Heart left ventricle (tissue), 16 donors: ENCODE results near the gene RAB12. TPM values are rescaled to one million over a fixed set of nuclear protein-coding genes. Genes with fewer than 3 reads are reported as not detected.
A peak's percentile ranks its signal among the peaks of the same experiment; 100 is the strongest.

Source experiments
- ATAC-seq, 4 donors: fragments of 200-7000 bp; cut with Tn5 transposase; one replicate each; pipeline ENCODE4 v1.9.1; 2020 to 2022; ENCODE audit warnings: moderate library complexity in 4 of 4, mild to moderate bottlenecking in 3 of 4, moderate number of reproducible peaks in 1 of 4
- DNase-seq, 5 donors: peaks; one replicate each; pipeline ENCODE4 v3.0.0-alpha.2; 2020
- H3K27ac ChIP-seq, 12 donors: fragments of 200-600 bp; sonication (generic) in 4 of 12; one replicate each; pipeline versions ENCODE4 v1.5.0 to v1.8.0; 2016 to 2022; ENCODE audit warnings: mild to moderate bottlenecking in 2 of 12
- H3K27me3 ChIP-seq, 9 donors: fragments of 200-600 bp; sonication (generic) in 2 of 9; one replicate each; pipeline versions ENCODE4 v1.5.1 to v1.8.0; 2016 to 2022; ENCODE audit warnings: mild to moderate bottlenecking in 3 of 9
- H3K36me3 ChIP-seq, 9 donors: fragments of 200-600 bp; sonication (generic) in 2 of 9; one replicate each; pipeline versions ENCODE4 v1.5.0 to v1.8.0; 2018 to 2022; ENCODE audit warnings: mild to moderate bottlenecking in 2 of 9
- H3K4me1 ChIP-seq, 12 donors: fragments of 200-600 bp; sonication (generic) in 4 of 12; one replicate each; pipeline versions ENCODE4 v1.5.0 to v1.8.0; 2016 to 2022; ENCODE audit warnings: mild to moderate bottlenecking in 3 of 12
- H3K4me3 ChIP-seq, 12 donors: fragments of 200-600 bp; sonication (generic) in 4 of 12; one replicate each; pipeline versions ENCODE4 v1.5.0 to v1.8.0; 2017 to 2022; ENCODE audit warnings: mild to moderate bottlenecking in 9 of 12, moderate library complexity in 4 of 12
- H3K9me3 ChIP-seq, 12 donors: fragments of 200-600 bp; sonication (generic) in 4 of 12; one replicate each; pipeline versions ENCODE4 v1.5.0 to v1.8.0; 2016 to 2022; ENCODE audit warnings: mild to moderate bottlenecking in 1 of 12
- CTCF ChIP-seq, 12 donors: fragments of 200-600 bp; sonication (generic) in 4 of 12; IDR thresholded peaks; one replicate each; pipeline versions ENCODE4 v1.5.0 to v1.8.0; 2018 to 2022; ENCODE audit warnings: antibody characterized with exemption in 12 of 12, mild to moderate bottlenecking in 5 of 12
- POLR2A ChIP-seq, 2 donors: fragments of 450-650 bp; IDR thresholded peaks; one replicate each; pipeline ENCODE4 v1.6.1; 2017; ENCODE audit warnings: antibody characterized with exemption in 2 of 2, mild to moderate bottlenecking in 2 of 2, moderate library complexity in 2 of 2
- WGBS, 4 donors: extraction: QIAGEN DNeasy Blood & Tissue Kit in 2 of 4; methylation state at CpG; one replicate each; pipeline versions ENCODE4 v1.1.5 to v1.1.7; 2013 to 2018; 5-methylcytosine and 5-hydroxymethylcytosine counted together
- intact Hi-C, 10 donors: fragments of 100-400 bp; cut with DNase I; formaldehyde crosslinking; loops; one replicate each; pipeline versions ENCODE4 v1.11.1 to v1.14.2; 2022
- polyA plus RNA-seq, 2 donors: library from polyadenylated mRNA; stranded (reverse); fragments of 200-250 nt; gene quantifications; one replicate each; pipeline ENCODE4 v1.2.3, GENCODE V29; 2013
- total RNA-seq, 9 donors: library from RNA; depleted of rRNA in 2 of 9; stranded (reverse); fragments of >200 nt in 2 of 9; fragmentation: NEBNext Ultra II Directional in 3 of 9; extraction: Animal tissue kit (Norgen Biotek cat#: 25700) in 3 of 9; gene quantifications; one replicate each; pipeline versions ENCODE4 v1.1.0 to v1.2.4, GENCODE V29; 2016 to 2023
- donor health status: ischemic (EF 13 %, LVEDD 7.1; RV severe dilation, severe dysfunction).
- donor health status: healthy with polysubstance abuse.
- donor health status: DM: no; HTN: yes; CAD: no.
- donor health status: DM: no; HTN: no; CAD: no.
- donor health status: ischemic (EF 25% LVEDD 6.9; RV normal size, moderate dysfunction).
- donor health status: ischemic (EF 25% LVEDD 5.7; RV mildly dilated, moderate dysfunction).
- donor health status: healthy.
- donor health status: DM: yes; HTN: yes; CAD: no.
- donor health status: ischemic (EF 35%, LVEDD 5.7; RV mildly dilated, moderate dysfunction).
- donor health status: nonischemic (EF 11% LVEDD 7.7; RV severe dilation, severe dysfunction).
- donor health status: DM: yes; HTN: yes; CAD: no.
- donor health status: PGD.
- donor health status: ischemic (EF 29% LVEDD 5.4; RV normal size, mild dysfunction).
- donor health status: nonischemic (EF 23%, LVEDD 6.1; RV moderate dilation, normal function).

Gene RAB12
- total and polyA plus RNA-seq, 11 donors: 51.5 to 123 (median 82.3) TPM

GRCh38 chr18:8586941-8587340, 22.3 kb upstream of the RAB12 start:
- Histone ChIP-seq H3K9me3 (peaks cover 0 to 14% (median 1%) of the 10 kb centered on the region in 12 donors), H3K36me3 (no peaks in the 10 kb centered on the region), H3K4me1 (no peaks in the 10 kb centered on the region), H3K27me3 (peaks cover 0 to 12% (median 0%) of the 10 kb centered on the region in 9 donors), H3K4me3 (no peak overlapping the region), H3K27ac (no peak overlapping the region)
- ATAC-seq (no peak), DNase-seq (no peak)
- intact Hi-C loops: loop anchor here in 1 of 10 donors (10.0 kb wide), 1 partner anchor 72 kb away; no protein-coding TSS in a partner anchor
- WGBS, 4 donors: 69 to 77% (median 73%) methylated on average over 4 of the region's 4 CpGs
- TF ChIP-seq CTCF (IDR thresholded peaks at IDR 0.05): no peak
- TF ChIP-seq POLR2A (IDR thresholded peaks at IDR 0.05): no peak

- Histone ChIP-seq H3K27me3 (no peaks in the 10 kb centered on the region), H3K4me1 (no peaks in the 10 kb centered on the region), H3K27ac (no peak overlapping the region), H3K9me3 (peaks cover 0 to 8% (median 0%) of the 10 kb centered on the region in 12 donors), H3K4me3 (no peak overlapping the region), H3K36me3 (no peaks in the 10 kb centered on the region)
- TF ChIP-seq POLR2A (IDR thresholded peaks at IDR 0.05) (no peak), CTCF (IDR thresholded peaks at IDR 0.05) (no peak)
- DNase-seq: no peak
- no peak for ATAC-seq
- intact Hi-C loops: no loop called here
- 85 to 91% (median 88%) methylated on average over 6 of the region's 6 CpGs for WGBS, 4 donors
These were observed 13.8 kb upstream of the RAB12 start for GRCh38 chr18:8595445-8595844.

DNA sequence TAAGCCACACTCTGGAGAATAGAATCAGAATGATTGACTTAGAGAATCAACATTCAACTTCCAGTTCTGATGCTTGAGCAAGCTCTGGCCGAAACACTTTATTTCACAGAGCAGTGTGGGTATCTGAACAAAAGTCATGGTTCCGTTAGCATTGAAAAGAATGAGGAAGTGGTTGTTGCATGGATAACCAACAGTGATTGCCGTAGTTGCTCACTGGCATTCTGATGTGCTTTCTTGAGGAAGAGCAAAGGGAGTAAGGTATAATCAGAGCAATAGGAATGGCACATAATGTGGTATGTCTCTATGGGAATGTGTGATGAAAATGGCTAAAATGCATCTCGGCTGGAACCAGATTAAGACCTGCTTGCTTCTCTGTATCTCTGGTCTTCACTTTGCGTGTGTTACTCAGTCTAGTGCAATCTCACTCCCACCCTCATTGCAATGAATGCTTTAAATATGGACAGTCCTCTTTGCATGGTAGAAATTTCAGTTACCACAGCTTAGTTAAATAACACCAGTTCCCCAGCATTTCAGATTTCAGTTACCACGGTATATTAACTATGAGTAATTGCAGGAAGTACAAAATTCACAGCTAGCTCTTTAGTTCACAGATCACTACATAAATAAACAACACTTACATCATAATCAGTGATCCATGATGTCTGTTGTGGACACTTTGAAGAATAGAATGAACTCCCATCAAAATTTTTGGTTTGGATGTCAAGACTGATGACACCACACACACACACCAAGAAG, 7.8 kb upstream of the RAB12 start:
- ATAC-seq: no peak
- H3K27me3 ChIP-seq: no peaks in the 10 kb centered on the region
- no peak for DNase-seq
- intact Hi-C loops: loop anchor here in 1 of 10 donors (10.0 kb wide), 1 partner anchor 57 kb away; no protein-coding TSS in a partner anchor
- H3K4me3 ChIP-seq: no peak overlapping the region
- H3K9me3 ChIP-seq: no peaks in the 10 kb centered on the region
- no peaks in the 10 kb centered on the region for H3K36me3 ChIP-seq
- TF ChIP-seq CTCF (IDR thresholded peaks at IDR 0.05): no peak
- no peak for TF ChIP-seq POLR2A (IDR thresholded peaks at IDR 0.05)
- 77 to 81% (median 79%) methylated on average over 6 of the region's 6 CpGs for WGBS, 4 donors
- peaks cover 0 to 23% (median 0%) of the 10 kb centered on the region in 12 donors for H3K4me1 ChIP-seq
- H3K27ac ChIP-seq: peak overlapping the region in 1 of 12 donors; percentile 18

DNA sequence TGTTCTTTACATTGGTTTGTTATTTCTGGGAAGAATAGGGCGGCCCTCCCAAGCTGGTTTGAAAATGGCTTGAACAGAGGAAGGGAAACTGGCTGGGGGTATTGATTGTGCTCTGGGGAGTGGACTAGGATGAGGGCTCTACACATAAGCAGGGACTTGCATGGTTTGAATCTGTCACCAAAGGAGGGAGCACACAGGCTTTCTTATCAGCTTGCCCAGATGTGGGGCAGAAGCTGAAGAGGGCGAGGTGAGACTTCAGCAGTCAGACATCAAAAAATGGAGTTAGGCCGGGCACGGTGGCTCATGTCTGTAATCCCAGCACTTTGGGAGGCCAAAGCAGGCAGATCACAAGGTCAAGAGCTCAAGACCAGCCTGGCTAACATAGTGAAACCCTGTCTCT, 7.2 kb upstream of the RAB12 start:
- no peak for TF ChIP-seq POLR2A (IDR thresholded peaks at IDR 0.05)
- DNase-seq (no peak), ATAC-seq (no peak)
- H3K9me3 ChIP-seq: no peaks in the 10 kb centered on the region
- H3K4me1 ChIP-seq: peaks cover 0 to 23% (median 0%) of the 10 kb centered on the region in 12 donors
- H3K4me3 ChIP-seq: no peak overlapping the region
- no peaks in the 10 kb centered on the region for H3K27me3 ChIP-seq
- H3K27ac ChIP-seq: no peak overlapping the region
- 77 to 87% (median 84%) methylated on average over 4 of the region's 4 CpGs for WGBS, 4 donors
- no peaks in the 10 kb centered on the region for H3K36me3 ChIP-seq
- intact Hi-C loops: loop anchor here in 1 of 10 donors (10.0 kb wide), 1 partner anchor 57 kb away; no protein-coding TSS in a partner anchor
